Glutamatergic neuron (in vitro differentiated cells): ENCODE measurements around the gene RNASEH1. TPM values are rescaled to one million over a fixed set of nuclear protein-coding genes. Genes with fewer than 3 reads are reported as not detected.
A peak's percentile ranks its signal among the peaks of the same experiment; 100 is the strongest.

ENCODE experiments used
- DNase-seq: peaks from one replicate; pipeline ENCODE4 v3.0.0; 2022
- H3K27ac Mint-ChIP-seq: one replicate; pipeline ENCODE4 v1.8.0; 2020; ENCODE audit warnings: mild to moderate bottlenecking, mixed read lengths, inconsistent platforms; ENCODE audit not compliant: unreplicated experiment
- H3K27me3 Mint-ChIP-seq: one replicate; pipeline ENCODE4 v1.8.0; 2020; ENCODE audit warnings: mild to moderate bottlenecking, moderate library complexity, mixed read lengths, inconsistent platforms; ENCODE audit not compliant: unreplicated experiment
- H3K36me3 Mint-ChIP-seq: one replicate; pipeline ENCODE4 v1.8.0; 2020; ENCODE audit warnings: mild to moderate bottlenecking, mixed read lengths, inconsistent platforms; ENCODE audit not compliant: unreplicated experiment
- H3K4me1 Mint-ChIP-seq: one replicate; pipeline ENCODE4 v1.8.0; 2020; ENCODE audit warnings: mild to moderate bottlenecking, low read depth, mixed read lengths, inconsistent platforms; ENCODE audit not compliant: unreplicated experiment
- H3K4me3 Mint-ChIP-seq: one replicate; pipeline ENCODE4 v1.8.0; 2020; ENCODE audit warnings: mild to moderate bottlenecking, mixed read lengths, inconsistent platforms; ENCODE audit not compliant: unreplicated experiment
- H3K9me3 Mint-ChIP-seq: one replicate; pipeline ENCODE4 v1.8.0; 2020; ENCODE audit warnings: mild to moderate bottlenecking, moderate library complexity, mixed read lengths, inconsistent platforms; ENCODE audit not compliant: unreplicated experiment
- total RNA-seq: library from RNA; stranded (reverse); fragmentation: NEBNext Ultra II Directional; extraction: Animal tissue kit (Norgen Biotek cat#: 25700); gene quantifications from one replicate; pipeline ENCODE4 v1.2.1, GENCODE V29; 2021; ENCODE audit not compliant: unreplicated experiment
- TF ChIP-seq, protein P1 (sequence below): fragments of 200-600 bp; sonication (generic); IDR thresholded peaks from one replicate; pipeline ENCODE4 v1.5.0; 2021; ENCODE audit not compliant: partially characterized antibody, unreplicated experiment

Gene RNASEH1
- total RNA-seq, 1 donor from 2014 or later: 34.6 TPM

DNA sequence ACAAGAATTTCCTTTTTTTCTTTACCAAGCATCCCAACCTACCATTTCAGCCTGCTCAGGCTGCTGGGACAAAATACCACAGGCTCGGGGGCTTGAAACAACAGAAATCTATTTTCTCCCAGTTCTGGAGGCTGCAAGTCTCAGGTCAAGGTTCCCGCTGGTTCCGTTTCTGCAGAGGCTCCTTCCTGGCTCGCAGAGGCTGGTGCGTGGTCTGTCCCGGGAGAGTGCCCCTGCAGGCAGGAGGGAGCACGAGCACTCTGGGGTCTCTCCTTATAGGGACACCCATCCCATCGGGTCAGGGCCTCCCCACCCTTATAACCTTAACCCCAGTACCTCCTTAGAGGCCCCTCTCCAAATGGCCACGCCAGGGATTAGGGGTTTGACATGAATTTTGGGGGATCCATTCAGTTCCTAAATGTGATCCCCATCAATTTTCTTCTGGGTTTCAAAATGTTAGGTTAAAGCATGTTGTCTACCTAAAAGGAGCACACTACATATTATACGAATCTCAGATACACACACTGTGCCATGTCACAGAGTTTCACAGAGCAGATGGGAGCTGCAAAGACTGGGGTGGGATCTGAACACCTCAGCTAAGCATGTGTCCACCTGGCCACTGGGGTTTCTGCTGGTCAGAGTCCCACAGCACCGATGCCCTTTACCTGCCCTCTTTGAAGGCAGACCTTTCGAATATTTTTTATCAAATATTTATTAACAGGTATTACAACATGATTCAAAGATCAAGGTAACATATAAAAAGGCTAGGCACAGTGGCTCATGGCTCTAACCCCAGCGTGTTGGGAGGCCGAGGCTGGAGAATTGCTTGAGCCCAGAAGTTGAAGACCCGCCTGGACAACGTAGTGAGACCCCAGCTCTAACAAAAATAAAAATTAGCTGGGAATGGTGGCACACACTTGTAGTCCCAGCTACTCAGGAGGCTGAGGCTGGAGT is 21.2 kb downstream of the RNASEH1 start:
- Mint-ChIP-seq H3K4me3 (no peak overlapping the region), H3K27ac (peak overlapping the region; percentile 48), H3K4me1 (peaks cover 10% of the 10 kb centered on the region)

DNA sequence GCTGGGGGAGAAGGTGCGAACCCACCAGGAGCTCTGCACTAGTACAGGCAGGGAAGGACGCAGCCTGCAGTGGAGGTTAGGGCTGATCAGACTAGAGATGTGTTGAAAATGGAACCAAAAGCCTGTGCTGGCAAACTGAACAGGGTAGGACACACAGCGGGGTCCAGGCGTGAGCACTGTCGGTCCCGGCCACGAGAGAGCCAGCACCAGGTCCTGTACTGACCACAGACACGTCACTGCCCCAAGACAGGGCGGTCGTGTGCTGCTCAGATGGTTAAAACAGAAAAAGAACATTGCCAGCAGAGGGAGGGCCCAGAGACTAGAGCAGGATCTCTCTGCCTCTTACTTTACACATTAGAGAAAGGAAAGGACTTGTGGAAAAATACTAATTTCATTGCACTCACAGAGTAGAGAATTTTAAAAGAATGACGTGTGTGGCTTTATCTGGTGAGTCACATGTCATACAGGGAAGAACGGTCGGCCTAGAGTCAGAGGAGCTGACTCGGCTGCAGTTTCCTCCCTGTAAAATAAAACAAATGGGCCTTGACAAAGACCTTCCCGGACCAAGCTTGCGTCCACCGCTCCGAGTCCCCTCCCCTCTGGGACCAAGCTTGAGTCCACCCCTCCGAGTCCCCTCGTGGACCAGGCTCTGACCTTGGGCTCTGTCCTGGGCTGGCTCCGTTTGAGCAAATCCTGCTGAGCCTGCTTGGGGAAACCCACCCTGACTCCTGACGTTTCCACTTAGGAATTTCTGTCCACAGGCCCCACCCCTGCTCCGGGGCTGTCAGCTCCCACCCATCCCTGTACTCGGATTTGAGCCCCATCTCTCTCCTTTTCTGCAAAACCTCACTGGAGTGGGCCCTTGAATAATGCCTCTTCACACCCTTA is 22.1 kb downstream of the RNASEH1 start:
- peaks cover 10% of the 10 kb centered on the region for H3K4me1 Mint-ChIP-seq
- H3K9me3 Mint-ChIP-seq: no peaks in the 10 kb centered on the region
- TF ChIP-seq, protein P1, sequence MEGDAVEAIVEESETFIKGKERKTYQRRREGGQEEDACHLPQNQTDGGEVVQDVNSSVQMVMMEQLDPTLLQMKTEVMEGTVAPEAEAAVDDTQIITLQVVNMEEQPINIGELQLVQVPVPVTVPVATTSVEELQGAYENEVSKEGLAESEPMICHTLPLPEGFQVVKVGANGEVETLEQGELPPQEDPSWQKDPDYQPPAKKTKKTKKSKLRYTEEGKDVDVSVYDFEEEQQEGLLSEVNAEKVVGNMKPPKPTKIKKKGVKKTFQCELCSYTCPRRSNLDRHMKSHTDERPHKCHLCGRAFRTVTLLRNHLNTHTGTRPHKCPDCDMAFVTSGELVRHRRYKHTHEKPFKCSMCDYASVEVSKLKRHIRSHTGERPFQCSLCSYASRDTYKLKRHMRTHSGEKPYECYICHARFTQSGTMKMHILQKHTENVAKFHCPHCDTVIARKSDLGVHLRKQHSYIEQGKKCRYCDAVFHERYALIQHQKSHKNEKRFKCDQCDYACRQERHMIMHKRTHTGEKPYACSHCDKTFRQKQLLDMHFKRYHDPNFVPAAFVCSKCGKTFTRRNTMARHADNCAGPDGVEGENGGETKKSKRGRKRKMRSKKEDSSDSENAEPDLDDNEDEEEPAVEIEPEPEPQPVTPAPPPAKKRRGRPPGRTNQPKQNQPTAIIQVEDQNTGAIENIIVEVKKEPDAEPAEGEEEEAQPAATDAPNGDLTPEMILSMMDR: no peak
- no peak overlapping the region for H3K4me3 Mint-ChIP-seq
- peak overlapping the region; percentile 48 for H3K27ac Mint-ChIP-seq
- peaks cover 3% of the 10 kb centered on the region for H3K27me3 Mint-ChIP-seq
- DNase-seq: no peak
- H3K36me3 Mint-ChIP-seq: no peaks in the 10 kb centered on the region

More for the DNA sequence above, 21.2 kb downstream of the RNASEH1 start:
- no peaks in the 10 kb centered on the region for H3K36me3 Mint-ChIP-seq
- peak; percentile 51 for DNase-seq
- H3K9me3 Mint-ChIP-seq: peaks cover 2% of the 10 kb centered on the region
- TF ChIP-seq, protein P1: no peak
- peaks cover 3% of the 10 kb centered on the region for H3K27me3 Mint-ChIP-seq

DNA sequence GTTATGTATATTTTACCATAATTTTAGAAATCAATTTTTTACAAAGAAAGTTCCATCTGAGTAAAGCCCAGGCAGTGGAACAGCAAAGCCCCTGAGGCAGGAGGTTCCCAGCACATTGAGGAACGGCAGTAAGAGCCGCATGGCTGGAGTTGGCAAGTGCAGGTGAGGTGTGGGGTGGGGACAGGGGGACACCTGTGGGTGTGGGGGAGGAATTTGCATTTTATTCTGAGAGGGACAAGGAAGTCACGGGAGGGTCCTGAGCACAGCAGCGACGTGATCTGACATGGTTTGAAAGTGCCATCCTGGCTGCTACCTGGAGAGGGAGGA is 22.7 kb downstream of the RNASEH1 start:
- H3K36me3 Mint-ChIP-seq: no peaks in the 10 kb centered on the region
- H3K9me3 Mint-ChIP-seq: no peaks in the 10 kb centered on the region
- peaks cover 10% of the 10 kb centered on the region for H3K4me1 Mint-ChIP-seq
- DNase-seq: no peak
- no peak overlapping the region for H3K27ac Mint-ChIP-seq
- no peak overlapping the region for H3K4me3 Mint-ChIP-seq
- TF ChIP-seq, protein P1: no peak
- H3K27me3 Mint-ChIP-seq: peaks cover 3% of the 10 kb centered on the region

DNA sequence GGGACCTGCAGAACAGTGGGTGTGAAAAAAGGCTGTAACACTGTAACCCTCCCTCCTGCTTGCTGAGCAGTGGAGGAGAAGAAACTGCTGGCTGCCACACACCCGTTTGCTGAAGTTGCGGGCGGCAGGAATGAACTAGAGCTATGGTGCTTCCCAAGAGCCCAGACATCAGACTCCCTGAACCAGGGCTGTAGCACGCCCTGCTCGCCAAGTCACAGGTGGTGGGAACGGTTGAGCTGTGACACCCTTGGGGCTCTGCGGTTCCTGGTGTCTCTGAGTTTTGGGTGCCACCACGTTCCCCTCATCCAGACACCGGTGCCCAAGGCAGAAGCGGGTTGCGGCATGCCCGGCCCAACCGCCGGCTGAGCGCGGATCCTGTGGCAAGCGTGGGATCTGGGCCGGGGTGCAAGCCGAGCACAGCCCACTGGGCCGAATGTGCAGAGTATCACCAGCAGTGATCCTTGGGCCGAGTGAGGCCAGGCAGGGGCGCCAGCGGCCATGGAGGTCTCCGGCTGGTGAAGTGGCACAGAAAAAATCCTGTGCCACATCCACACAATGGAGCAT is 23.8 kb downstream of the RNASEH1 start:
- H3K4me1 Mint-ChIP-seq: peaks cover 10% of the 10 kb centered on the region
- no peaks in the 10 kb centered on the region for H3K36me3 Mint-ChIP-seq
- no peaks in the 10 kb centered on the region for H3K9me3 Mint-ChIP-seq
- peaks cover 3% of the 10 kb centered on the region for H3K27me3 Mint-ChIP-seq
- H3K4me3 Mint-ChIP-seq: no peak overlapping the region
- no peak for DNase-seq
- no peak overlapping the region for H3K27ac Mint-ChIP-seq
- TF ChIP-seq, protein P1: no peak
